ENCODE results near the gene BORA. TPM values are rescaled to one million over a fixed set of nuclear protein-coding genes. Genes with fewer than 3 reads are reported as not detected.
"Not testable (repeated sequence)": the region's sequence is repeated elsewhere in the genome, so short reads cannot be mapped to it uniquely, and the experiment has no call there.

The BORA gene
- total RNA-seq, 1 experiment from 2014 or later: 9.5 TPM

DNA sequence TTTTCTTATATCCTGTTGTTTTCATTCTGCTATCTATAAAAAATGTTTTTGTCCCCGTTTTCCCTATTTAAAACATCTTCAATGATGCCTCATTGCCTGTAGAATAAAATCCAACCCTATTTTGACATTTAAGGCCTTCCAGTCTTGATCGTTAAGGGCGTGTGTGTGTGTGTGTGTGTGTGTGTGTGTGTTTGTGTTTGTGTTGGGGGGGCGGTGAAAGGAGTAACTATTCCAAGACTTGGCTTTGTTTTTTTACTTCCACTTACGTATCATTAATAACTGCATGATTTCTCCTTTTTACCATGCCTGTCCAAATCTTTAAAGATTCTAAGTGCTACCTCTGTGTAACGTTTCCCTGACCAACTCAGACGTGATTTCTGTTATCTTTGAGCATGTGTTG, 55.0 kb downstream of the BORA start:
- intact Hi-C loops (cut with micrococcal nuclease): no loop called here
- ChIA-PET POLR2A (ENCODE audit: unreplicated experiment) (no interaction called here), CTCF (no interaction called here)
- H3K36me3 ChIP-seq (ENCODE audit: low read depth, low read length): peaks cover 7% of the 10 kb centered on the region; the same call in 1 of the 2 replicates
- H3K4me1 ChIP-seq (ENCODE audit: insufficient read depth, low read length): peaks cover 8% of the 10 kb centered on the region
- H3F3A ChIP-seq (ENCODE audit: low read length, unreplicated experiment): no peaks in the 10 kb centered on the region
- TF ChIP-seq, protein P1, sequence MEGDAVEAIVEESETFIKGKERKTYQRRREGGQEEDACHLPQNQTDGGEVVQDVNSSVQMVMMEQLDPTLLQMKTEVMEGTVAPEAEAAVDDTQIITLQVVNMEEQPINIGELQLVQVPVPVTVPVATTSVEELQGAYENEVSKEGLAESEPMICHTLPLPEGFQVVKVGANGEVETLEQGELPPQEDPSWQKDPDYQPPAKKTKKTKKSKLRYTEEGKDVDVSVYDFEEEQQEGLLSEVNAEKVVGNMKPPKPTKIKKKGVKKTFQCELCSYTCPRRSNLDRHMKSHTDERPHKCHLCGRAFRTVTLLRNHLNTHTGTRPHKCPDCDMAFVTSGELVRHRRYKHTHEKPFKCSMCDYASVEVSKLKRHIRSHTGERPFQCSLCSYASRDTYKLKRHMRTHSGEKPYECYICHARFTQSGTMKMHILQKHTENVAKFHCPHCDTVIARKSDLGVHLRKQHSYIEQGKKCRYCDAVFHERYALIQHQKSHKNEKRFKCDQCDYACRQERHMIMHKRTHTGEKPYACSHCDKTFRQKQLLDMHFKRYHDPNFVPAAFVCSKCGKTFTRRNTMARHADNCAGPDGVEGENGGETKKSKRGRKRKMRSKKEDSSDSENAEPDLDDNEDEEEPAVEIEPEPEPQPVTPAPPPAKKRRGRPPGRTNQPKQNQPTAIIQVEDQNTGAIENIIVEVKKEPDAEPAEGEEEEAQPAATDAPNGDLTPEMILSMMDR (conservative IDR thresholded peaks at IDR 0.05; ENCODE audit: low read depth, low read length): no peak
- TF ChIP-seq EZH2 (IDR thresholded peaks at IDR 0.05; ENCODE audit: low read length, unreplicated experiment): no peak
- no peak for TF ChIP-seq EZH2phosphoT487 (IDR thresholded peaks at IDR 0.05; ENCODE audit: borderline replicate concordance, low read length)
- ATAC-seq: no peak
- H2AFZ ChIP-seq (ENCODE audit: low read length): peak overlapping the region; percentile 87
- H3K27ac ChIP-seq (ENCODE audit: low read length): no peak overlapping the region
- H3K4me3 ChIP-seq (ENCODE audit: low read length): peak overlapping the region; percentile 91
- no TSS peak for BruUV-seq (replicated peaks)
- peaks cover 10% of the 10 kb centered on the region for H4K20me1 ChIP-seq (ENCODE audit: low read length)
- peak overlapping the region; percentile 97 for H3K4me2 ChIP-seq (ENCODE audit: low read length)
- H3K9me2 ChIP-seq (replicated peaks; ENCODE audit: low read length): no peaks in the 10 kb centered on the region
- no peaks in the 10 kb centered on the region for H3K27me3 ChIP-seq (ENCODE audit: low read length)
- H3K9ac ChIP-seq (ENCODE audit: low read length): peak overlapping the region; percentile 82
- DNase-seq: no peak
- peaks cover 73% of the 10 kb centered on the region for H3K79me2 ChIP-seq (ENCODE audit: low read length)
- H3K9me3 ChIP-seq (ENCODE audit: low read length): no peaks in the 10 kb centered on the region

DNA sequence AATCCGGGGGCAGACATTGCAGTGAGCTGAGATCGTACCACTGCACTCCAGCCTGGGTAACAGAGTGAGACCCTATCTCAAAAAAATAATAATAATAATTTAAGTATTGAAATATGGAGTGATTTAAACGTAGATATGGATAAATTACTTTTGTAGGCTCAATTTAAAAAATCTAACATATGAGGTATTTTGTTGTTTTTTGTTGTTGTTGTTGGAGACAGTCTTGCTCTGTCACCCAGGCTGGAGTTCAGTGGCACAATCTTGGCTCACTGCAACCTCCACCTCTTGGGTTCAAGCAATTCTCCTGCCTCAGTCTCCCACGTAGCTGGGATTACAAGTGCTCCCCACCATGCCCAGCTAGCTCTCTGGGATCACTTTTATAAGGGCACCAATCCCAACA, 57.0 kb downstream of the BORA start:
- BruUV-seq (replicated peaks); H3K9me2 ChIP-seq (replicated peaks; ENCODE audit: low read length); intact Hi-C loops (cut with micrococcal nuclease): not testable (repeated sequence)

DNA sequence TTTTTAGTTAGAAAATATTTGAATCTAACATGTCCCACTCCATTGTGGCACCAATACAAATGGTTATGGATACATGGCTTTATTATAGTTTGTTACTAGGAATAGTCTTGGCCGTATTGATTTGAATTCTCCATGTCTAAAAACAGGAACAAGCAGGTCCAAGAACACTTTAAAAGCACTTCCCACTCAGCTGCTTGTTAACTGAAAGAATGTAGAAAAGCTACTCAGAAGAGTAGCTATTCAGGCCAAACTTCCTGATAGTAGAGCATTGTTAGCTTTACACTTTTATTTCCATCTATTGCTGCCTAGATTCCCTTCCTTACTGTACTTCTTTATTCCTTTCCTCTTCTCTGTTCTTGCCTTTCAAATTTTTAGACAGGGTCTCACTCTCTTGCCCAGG, 61.1 kb downstream of the BORA start:
- TF ChIP-seq, protein P1 (conservative IDR thresholded peaks at IDR 0.05; ENCODE audit: low read depth, low read length): no peak
- no peak for TF ChIP-seq EZH2phosphoT487 (IDR thresholded peaks at IDR 0.05; ENCODE audit: borderline replicate concordance, low read length)
- no peak for TF ChIP-seq EZH2 (IDR thresholded peaks at IDR 0.05; ENCODE audit: low read length, unreplicated experiment)
- ChIA-PET CTCF (no interaction called here), POLR2A (ENCODE audit: unreplicated experiment) (no interaction called here)
- Histone ChIP-seq H3F3A (ENCODE audit: low read length, unreplicated experiment) (no peaks in the 10 kb centered on the region), H3K4me2 (ENCODE audit: low read length) (no peak overlapping the region), H3K9me2 (replicated peaks; ENCODE audit: low read length) (no peaks in the 10 kb centered on the region), H3K27me3 (ENCODE audit: low read length) (no peaks in the 10 kb centered on the region), H3K79me2 (ENCODE audit: low read length) (peaks cover 17% of the 10 kb centered on the region), H3K36me3 (ENCODE audit: low read depth, low read length) (peaks cover 10% of the 10 kb centered on the region), H2AFZ (ENCODE audit: low read length) (no peak overlapping the region), H3K27ac (ENCODE audit: low read length) (no peak overlapping the region), H3K9me3 (ENCODE audit: low read length) (no peaks in the 10 kb centered on the region), H3K9ac (ENCODE audit: low read length) (no peak overlapping the region), H3K4me1 (ENCODE audit: insufficient read depth, low read length) (peaks cover 1% of the 10 kb centered on the region; the same call in 1 of the 2 replicates), H3K4me3 (ENCODE audit: low read length) (no peak overlapping the region), H4K20me1 (ENCODE audit: low read length) (no peaks in the 10 kb centered on the region)
- DNase-seq (no peak), ATAC-seq (no peak)
- intact Hi-C loops (cut with micrococcal nuclease): no loop called here
- BruUV-seq (replicated peaks): no TSS peak

More for the DNA sequence above, 57.0 kb downstream of the BORA start:
- H3K79me2 ChIP-seq (ENCODE audit: low read length): peaks cover 57% of the 10 kb centered on the region
- H3K27me3 ChIP-seq (ENCODE audit: low read length); H3K4me2 ChIP-seq (ENCODE audit: low read length); H3K4me3 ChIP-seq (ENCODE audit: low read length); H3F3A ChIP-seq (ENCODE audit: low read length, unreplicated experiment); CTCF ChIA-PET; H4K20me1 ChIP-seq (ENCODE audit: low read length); DNase-seq; H3K9ac ChIP-seq (ENCODE audit: low read length); H2AFZ ChIP-seq (ENCODE audit: low read length); H3K9me3 ChIP-seq (ENCODE audit: low read length); H3K4me1 ChIP-seq (ENCODE audit: insufficient read depth, low read length); ATAC-seq; H3K27ac ChIP-seq (ENCODE audit: low read length); H3K36me3 ChIP-seq (ENCODE audit: low read depth, low read length): not testable (repeated sequence)
- POLR2A ChIA-PET (ENCODE audit: unreplicated experiment): interaction anchor here (0.6 kb wide), 1 partner anchor 17 kb away, joined by 4 read pairs; no protein-coding TSS in a partner anchor

Data from PC-3 (cell line).